ENCODE results near the gene MSMB.
"Not testable (repeated sequence)": the region's sequence is repeated elsewhere in the genome, so short reads cannot be mapped to it uniquely, and the experiment has no call there.

MSMB gene

GRCh38 chr10:46062723-46063428 lies 16.8 kb upstream of the MSMB start:
- Mint-ChIP-seq H3K9me3 (no peaks in the 10 kb centered on the region), H3K36me3 (ENCODE audit: low read depth) (no peaks in the 10 kb centered on the region), H3K4me1 (no peaks in the 10 kb centered on the region), H3K4me3 (no peak overlapping the region), H3K27me3 (ENCODE audit: low read depth) (peaks cover 4% of the 10 kb centered on the region), H3K27ac (no peak overlapping the region)
- TF ChIP-seq CTCF (IDR thresholded peaks at IDR 0.05; ENCODE audit: unreplicated experiment in 3 of 3) = no peak

- Mint-ChIP-seq H3K9me3 (peaks cover 15% of the 10 kb centered on the region), H3K36me3 (ENCODE audit: low read depth) (no peaks in the 10 kb centered on the region)
Measured at GRCh38 chr10:46060706-46061105, 14.6 kb upstream of the MSMB start.

GRCh38 chr10:46057927-46058326 lies 11.9 kb upstream of the MSMB start:
- not testable (repeated sequence) for H3K4me3 Mint-ChIP-seq

More at GRCh38 chr10:46060706-46061105, 14.6 kb upstream of the MSMB start:
- Mint-ChIP-seq H3K27me3 (ENCODE audit: low read depth) (peaks cover 2% of the 10 kb centered on the region), H3K27ac (no peak overlapping the region), H3K4me1 (no peaks in the 10 kb centered on the region), H3K4me3 (no peak overlapping the region)
- no peak for TF ChIP-seq CTCF (IDR thresholded peaks at IDR 0.05; ENCODE audit: unreplicated experiment in 3 of 3)

DNA sequence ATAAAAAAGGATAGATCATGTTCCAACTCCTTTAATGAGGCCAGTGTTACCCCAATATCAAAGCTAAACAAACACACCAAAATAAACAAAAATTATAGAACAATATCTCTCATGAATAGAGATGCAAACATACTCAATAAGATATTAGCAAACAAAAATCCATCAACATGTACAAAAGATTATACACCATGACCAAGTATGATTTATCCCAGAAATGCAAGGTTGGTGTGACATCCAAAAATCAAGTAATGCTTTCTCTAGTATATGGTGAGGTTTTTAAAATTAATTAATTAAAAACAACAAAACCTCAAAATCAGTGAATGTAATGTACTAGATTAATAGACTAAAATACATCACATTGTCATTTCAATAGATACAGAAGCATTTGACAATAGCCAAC lies 11.0 kb upstream of the MSMB start:
- no peaks in the 10 kb centered on the region for H3K36me3 Mint-ChIP-seq (ENCODE audit: low read depth)
- H3K9me3 Mint-ChIP-seq = peaks cover 15% of the 10 kb centered on the region
- TF ChIP-seq CTCF (IDR thresholded peaks at IDR 0.05; ENCODE audit: unreplicated experiment in 3 of 3) = no peak
- H3K27ac Mint-ChIP-seq = no peak overlapping the region
- H3K4me3 Mint-ChIP-seq = no peak overlapping the region
- peaks cover 7% of the 10 kb centered on the region for H3K27me3 Mint-ChIP-seq (ENCODE audit: low read depth)
- H3K4me1 Mint-ChIP-seq = no peaks in the 10 kb centered on the region

More at GRCh38 chr10:46057927-46058326, 11.9 kb upstream of the MSMB start:
- not testable (repeated sequence) for H3K27ac Mint-ChIP-seq; H3K4me1 Mint-ChIP-seq; H3K36me3 Mint-ChIP-seq (ENCODE audit: low read depth); H3K27me3 Mint-ChIP-seq (ENCODE audit: low read depth)
- peaks cover 15% of the 10 kb centered on the region for H3K9me3 Mint-ChIP-seq

- no peak for TF ChIP-seq CTCF (IDR thresholded peaks at IDR 0.05; ENCODE audit: unreplicated experiment in 3 of 3)
- no peaks in the 10 kb centered on the region for H3K4me1 Mint-ChIP-seq
- no peaks in the 10 kb centered on the region for H3K36me3 Mint-ChIP-seq (ENCODE audit: low read depth)
- H3K27me3 Mint-ChIP-seq (ENCODE audit: low read depth) = peaks cover 7% of the 10 kb centered on the region
- no peak overlapping the region for H3K4me3 Mint-ChIP-seq
- no peak overlapping the region for H3K27ac Mint-ChIP-seq
- H3K9me3 Mint-ChIP-seq = peaks cover 15% of the 10 kb centered on the region
Measured at GRCh38 chr10:46055771-46056170, 9.7 kb upstream of the MSMB start.

DNA sequence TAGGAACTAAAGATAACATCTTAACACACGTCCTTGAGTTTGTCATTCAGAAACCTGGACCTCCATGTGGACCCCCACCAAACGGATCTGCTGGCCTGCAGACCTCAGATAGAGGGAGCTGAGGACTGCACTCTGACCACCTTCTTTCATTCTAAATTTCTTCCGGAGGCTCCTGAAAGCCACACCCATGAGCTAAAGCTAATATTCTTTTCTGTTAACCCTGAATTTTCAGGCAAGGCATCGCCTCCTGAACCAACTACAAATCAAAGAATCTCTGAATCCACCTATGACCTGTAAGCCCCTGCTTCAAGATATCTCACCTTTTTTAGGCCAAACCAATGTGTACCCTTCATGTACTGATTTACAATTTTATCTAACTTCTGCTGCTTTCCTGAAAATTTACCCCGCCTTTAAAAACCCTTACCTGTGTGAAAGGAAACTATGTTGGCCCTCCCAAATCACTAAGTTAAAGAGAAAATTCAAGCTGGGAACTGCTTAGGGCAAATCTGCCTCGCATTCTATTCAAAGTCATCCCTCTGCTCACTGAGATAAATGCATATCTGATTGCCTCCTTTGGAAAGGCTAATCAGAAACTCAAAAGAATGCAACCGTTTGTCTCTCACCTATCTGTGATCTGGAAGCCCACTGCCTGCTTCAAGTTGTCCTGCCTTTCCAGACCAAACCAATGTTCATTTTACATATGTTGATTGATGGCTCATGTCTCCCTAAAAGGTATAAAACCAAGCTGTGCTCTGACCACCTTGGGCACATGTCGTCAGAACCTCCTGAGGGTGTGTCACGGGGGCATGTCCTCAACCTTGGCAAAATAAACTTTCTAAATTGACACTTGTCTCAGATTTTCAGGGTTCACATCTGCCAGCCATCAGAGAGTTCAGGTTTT lies 7.7 kb upstream of the MSMB start:
- Mint-ChIP-seq H3K36me3 (ENCODE audit: low read depth) (no peaks in the 10 kb centered on the region), H3K27me3 (ENCODE audit: low read depth) (peaks cover 7% of the 10 kb centered on the region), H3K4me3 (no peak overlapping the region)

More for the DNA sequence above, 7.7 kb upstream of the MSMB start:
- TF ChIP-seq CTCF (IDR thresholded peaks at IDR 0.05; ENCODE audit: unreplicated experiment in 3 of 3) = no peak
- peaks cover 15% of the 10 kb centered on the region for H3K9me3 Mint-ChIP-seq
- H3K4me1 Mint-ChIP-seq = no peaks in the 10 kb centered on the region
- no peak overlapping the region for H3K27ac Mint-ChIP-seq
